SK-N-SH treated with all-trans-retinoic acid at 6 μM for 48 hours (cell line): Measurements from ENCODE around the gene SRD5A3.

Experiments used
- ATAC-seq: fragments of 200-7000 bp; cut with Tn5 transposase; 3 replicates; pipeline ENCODE4 v1.9.1; 2020; ENCODE audit warnings: mild to moderate bottlenecking, moderate library complexity
- BACH2 ChIP-seq: fragments of 250-450 bp; sonication (Bioruptor Pico); IDR thresholded peaks from 2 replicates; pipeline ENCODE4 v1.9.0; 2021; ENCODE audit warnings: mild to moderate bottlenecking, borderline replicate concordance
- CSDC2 ChIP-seq: fragments of 250-450 bp; sonication (Bioruptor Pico); IDR thresholded peaks from 2 replicates; pipeline ENCODE4 v1.5.0; 2020; ENCODE audit warnings: mild to moderate bottlenecking, moderate library complexity
- CSRNP3 ChIP-seq: fragments of 250-450 bp; sonication (Bioruptor Pico); IDR thresholded peaks from 2 replicates; pipeline ENCODE4 v1.5.1; 2021; ENCODE audit warnings: mild to moderate bottlenecking, moderate library complexity
- GLIS3 ChIP-seq: fragments of 250-450 bp; sonication (Bioruptor Pico); IDR thresholded peaks from 2 replicates; pipeline ENCODE4 v1.5.0; 2020; ENCODE audit warnings: mild to moderate bottlenecking, moderate library complexity
- ISL1 ChIP-seq: fragments of 250-450 bp; sonication (Bioruptor Pico); IDR thresholded peaks from 2 replicates; pipeline ENCODE4 v2.1.2; 2022; ENCODE audit warnings: mild to moderate bottlenecking, moderate library complexity
- OSR1 ChIP-seq: fragments of 250-450 bp; sonication (Bioruptor Pico); IDR thresholded peaks from 2 replicates; pipeline ENCODE4 v1.8.0; 2022; ENCODE audit warnings: moderate library complexity, mild to moderate bottlenecking, inconsistent platforms
- PATZ1 ChIP-seq: fragments of 250-450 bp; sonication (Bioruptor Pico); IDR thresholded peaks from 2 replicates; pipeline ENCODE4 v1.8.0; 2020; ENCODE audit warnings: mild to moderate bottlenecking, moderate library complexity, borderline replicate concordance
- POU6F1 ChIP-seq: fragments of 250-450 bp; sonication (Bioruptor Pico); IDR thresholded peaks from 2 replicates; pipeline ENCODE4 v1.8.0; 2021; ENCODE audit warnings: low read depth, mild to moderate bottlenecking, moderate library complexity, borderline replicate concordance
- PPARA ChIP-seq: fragments of 250-450 bp; sonication (Bioruptor Pico); IDR thresholded peaks from 2 replicates; pipeline ENCODE4 v1.5.0; 2020; ENCODE audit warnings: mild to moderate bottlenecking, borderline replicate concordance
- RARB ChIP-seq: fragments of 250-450 bp; sonication (Bioruptor Pico); IDR thresholded peaks from 2 replicates; pipeline ENCODE4 v1.8.0; 2021; ENCODE audit warnings: mild to moderate bottlenecking, moderate library complexity
- SNAI2 ChIP-seq: fragments of 250-450 bp; sonication (Bioruptor Pico); IDR thresholded peaks from 2 replicates; pipeline ENCODE4 v1.5.0; 2020; ENCODE audit warnings: mild to moderate bottlenecking, moderate library complexity
- TOX ChIP-seq: fragments of 250-450 bp; sonication (Bioruptor Pico); IDR thresholded peaks from 2 replicates; pipeline ENCODE4 v1.8.0; 2021; ENCODE audit warnings: mild to moderate bottlenecking, moderate library complexity, borderline replicate concordance
- TSHZ2 ChIP-seq: fragments of 250-450 bp; sonication (Bioruptor Pico); IDR thresholded peaks from 2 replicates; pipeline ENCODE4 v1.5.0; 2020; ENCODE audit warnings: mild to moderate bottlenecking, moderate library complexity
- ZC3H10 ChIP-seq: fragments of 250-450 bp; sonication (Bioruptor Pico); IDR thresholded peaks from 2 replicates; pipeline ENCODE4 v1.5.1; 2021; ENCODE audit warnings: mild to moderate bottlenecking, moderate library complexity
- ZFP3 ChIP-seq: fragments of 250-450 bp; sonication (Bioruptor Pico); IDR thresholded peaks from 2 replicates; pipeline ENCODE4 v1.5.0; 2020; ENCODE audit warnings: mild to moderate bottlenecking, moderate library complexity
- ZFP30 ChIP-seq: fragments of 450-650 bp; formaldehyde crosslinking; IDR thresholded peaks from 2 replicates; pipeline ENCODE4 v1.5.0; 2022; ENCODE audit warnings: mild to moderate bottlenecking, moderate library complexity
- ZNF565 ChIP-seq: fragments of 450-650 bp; formaldehyde crosslinking; conservative IDR thresholded peaks from 2 replicates; pipeline ENCODE4 v1.5.0; 2020; ENCODE audit warnings: low read depth, mild to moderate bottlenecking, moderate library complexity
- ZNF70 ChIP-seq: fragments of 450-650 bp; formaldehyde crosslinking; IDR thresholded peaks from 2 replicates; pipeline ENCODE4 v1.5.0; 2020; ENCODE audit warnings: mild to moderate bottlenecking, moderate library complexity
- ZNF8 ChIP-seq: fragments of 450-650 bp; formaldehyde crosslinking; IDR thresholded peaks from 2 replicates; pipeline ENCODE4 v1.5.0; 2020; ENCODE audit warnings: mild to moderate bottlenecking, moderate library complexity

Gene SRD5A3

GRCh38 chr4:55397520-55398321 is 51.7 kb downstream of the SRD5A3 start (continued):
- TF ChIP-seq TSHZ2 (CRISPR knock-in tag) (no peak), PPARA (CRISPR knock-in tag) (no peak), RARB (CRISPR knock-in tag) (no peak), ISL1 (CRISPR knock-in tag) (no peak)
- TF ChIP-seq, all 23 proteins: peak for 0

GRCh38 chr4:55398461-55398860 is 52.4 kb downstream of the SRD5A3 start:
- TF ChIP-seq ZNF8 (CRISPR knock-in tag) (no peak), ZC3H10 (CRISPR knock-in tag) (no peak), GLIS3 (CRISPR knock-in tag) (no peak), BACH2 (CRISPR knock-in tag) (no peak), CSDC2 (CRISPR knock-in tag) (no peak), TOX (CRISPR knock-in tag) (no peak), ISL1 (CRISPR knock-in tag) (no peak), POU6F1 (no peak), SNAI2 (CRISPR knock-in tag) (no peak), ZFP30 (no peak), PATZ1 (CRISPR knock-in tag) (no peak), RARB (CRISPR knock-in tag) (no peak), ZFP3 (CRISPR knock-in tag) (no peak), OSR1 (CRISPR knock-in tag) (no peak), ZNF565 (CRISPR knock-in tag) (no peak)
- ATAC-seq, result no peak

GRCh38 chr4:55398966-55399365 is 52.9 kb downstream of the SRD5A3 start:
- no peak for ATAC-seq
- TF ChIP-seq GLIS3 (CRISPR knock-in tag), result no peak
- TF ChIP-seq CSRNP3 (CRISPR knock-in tag), result no peak
- no peak for TF ChIP-seq ZNF70
- TF ChIP-seq ZFP30, result no peak
- TF ChIP-seq TSHZ2 (CRISPR knock-in tag), result no peak
